Nephron progenitor cell (in vitro differentiated cells): ENCODE measurements around the gene RALGAPA1.

Experiments
- DNase-seq: peaks from one replicate; pipeline ENCODE4 v3.0.0; 2021
- H3K27ac Mint-ChIP-seq: 2 replicates; pipeline ENCODE4 v1.8.0; 2021; ENCODE audit warnings: mild to moderate bottlenecking, moderate library complexity, mixed read lengths
- H3K27me3 Mint-ChIP-seq: 2 replicates; pipeline ENCODE4 v1.8.0; 2021; ENCODE audit warnings: mild to moderate bottlenecking, low read depth, mixed read lengths; ENCODE audit not compliant: poor library complexity
- H3K36me3 Mint-ChIP-seq: 2 replicates; pipeline ENCODE4 v1.8.0; 2021; ENCODE audit warnings: low read depth, mixed read lengths
- H3K4me1 Mint-ChIP-seq: 2 replicates; pipeline ENCODE4 v1.8.0; 2021; ENCODE audit warnings: mixed read lengths
- H3K4me3 Mint-ChIP-seq: 2 replicates; pipeline ENCODE4 v1.8.0; 2021; ENCODE audit warnings: mild to moderate bottlenecking, moderate library complexity, mixed read lengths
- H3K9me3 Mint-ChIP-seq: 2 replicates; pipeline ENCODE4 v1.8.0; 2021; ENCODE audit warnings: mild to moderate bottlenecking, moderate library complexity, mixed read lengths
- CTCF ChIP-seq: fragments of 200-600 bp; sonication (generic); IDR thresholded peaks from 2 replicates; pipeline ENCODE4 v1.5.0; 2021; ENCODE audit warnings: antibody characterized with exemption

Gene RALGAPA1

GRCh38 chr14:35810963-35811362 lies 1.9 kb upstream of the RALGAPA1 start:
- no peak overlapping the region for H3K27ac Mint-ChIP-seq
- DNase-seq = no peak
- no peak for TF ChIP-seq CTCF
- H3K9me3 Mint-ChIP-seq = peaks cover 5% of the 10 kb centered on the region
- H3K36me3 Mint-ChIP-seq = no peaks in the 10 kb centered on the region
- H3K4me3 Mint-ChIP-seq = no peak overlapping the region
- H3K4me1 Mint-ChIP-seq = peaks cover 18% of the 10 kb centered on the region
- no peaks in the 10 kb centered on the region for H3K27me3 Mint-ChIP-seq

- Mint-ChIP-seq H3K36me3 (peaks cover 3% of the 10 kb centered on the region), H3K4me1 (peaks cover 18% of the 10 kb centered on the region), H3K4me3 (peak overlapping the region; percentile 68), H3K9me3 (peaks cover 5% of the 10 kb centered on the region), H3K27me3 (no peaks in the 10 kb centered on the region), H3K27ac (peak overlapping the region; percentile 96)
- TF ChIP-seq CTCF = no peak
- no peak for DNase-seq
These were observed 502 bp upstream of the RALGAPA1 start for GRCh38 chr14:35809597-35809996.

- H3K36me3 Mint-ChIP-seq = peaks cover 9% of the 10 kb centered on the region
- peak overlapping the region; percentile 95 for H3K27ac Mint-ChIP-seq
- TF ChIP-seq CTCF = no peak
- H3K9me3 Mint-ChIP-seq = peaks cover 5% of the 10 kb centered on the region
- DNase-seq = peak; percentile 18
- peaks cover 18% of the 10 kb centered on the region for H3K4me1 Mint-ChIP-seq
- H3K27me3 Mint-ChIP-seq = no peaks in the 10 kb centered on the region
- H3K4me3 Mint-ChIP-seq = peak overlapping the region; percentile 96
These were observed 938 bp downstream of the RALGAPA1 start for GRCh38 chr14:35808076-35808637.

GRCh38 chr14:35807131-35807961 lies 1.7 kb downstream of the RALGAPA1 start:
- peaks cover 14% of the 10 kb centered on the region for H3K36me3 Mint-ChIP-seq
- peak overlapping the region; percentile 96 for H3K4me3 Mint-ChIP-seq
- DNase-seq = no peak
- no peak for TF ChIP-seq CTCF
- H3K4me1 Mint-ChIP-seq = peaks cover 18% of the 10 kb centered on the region
- peak overlapping the region; percentile 66 for H3K27ac Mint-ChIP-seq
- H3K9me3 Mint-ChIP-seq = peaks cover 1% of the 10 kb centered on the region
- no peaks in the 10 kb centered on the region for H3K27me3 Mint-ChIP-seq

- Mint-ChIP-seq H3K27me3 (no peaks in the 10 kb centered on the region), H3K4me3 (peak overlapping the region; percentile 96), H3K27ac (no peak overlapping the region), H3K36me3 (peaks cover 14% of the 10 kb centered on the region), H3K4me1 (peaks cover 18% of the 10 kb centered on the region), H3K9me3 (no peaks in the 10 kb centered on the region)
- no peak for TF ChIP-seq CTCF
- no peak for DNase-seq
These were observed 2.8 kb downstream of the RALGAPA1 start for GRCh38 chr14:35806006-35806907.
